CD4-positive, alpha-beta T cell treated with Interleukin-12 subunit alpha and Interleukin-12 subunit beta, for 1 hour (primary cell): ENCODE data around the gene SNW1.
"Not testable (repeated sequence)": the region's sequence is repeated elsewhere in the genome, so short reads cannot be mapped to it uniquely, and the experiment has no call there.

ENCODE experiments used
- DNase-seq: peaks from one replicate; pipeline ENCODE4 v3.0.0-alpha.2; 2020

Gene SNW1

DNA sequence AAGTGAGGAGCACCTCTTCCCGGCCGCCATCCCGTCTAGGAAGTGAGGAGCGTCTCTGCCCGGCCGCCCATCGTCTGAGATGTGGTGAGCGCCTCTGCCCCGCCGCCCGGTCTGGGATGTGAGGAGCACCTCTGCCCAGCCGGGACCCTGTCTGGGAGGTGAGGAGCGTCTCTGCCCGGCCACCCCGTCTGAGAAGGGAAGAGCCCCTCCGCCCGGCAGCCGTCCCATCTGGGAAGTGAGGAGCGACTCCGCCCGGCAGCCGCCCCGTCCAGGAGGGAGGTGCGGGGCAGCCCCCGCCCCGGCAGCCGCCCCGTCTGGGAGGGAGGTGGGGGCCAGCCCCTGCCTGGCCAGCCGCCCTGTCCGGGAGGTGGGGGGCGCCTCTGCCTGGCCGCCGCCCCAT, 13.5 kb downstream of the SNW1 start:
- DNase-seq = not testable (repeated sequence)

DNA sequence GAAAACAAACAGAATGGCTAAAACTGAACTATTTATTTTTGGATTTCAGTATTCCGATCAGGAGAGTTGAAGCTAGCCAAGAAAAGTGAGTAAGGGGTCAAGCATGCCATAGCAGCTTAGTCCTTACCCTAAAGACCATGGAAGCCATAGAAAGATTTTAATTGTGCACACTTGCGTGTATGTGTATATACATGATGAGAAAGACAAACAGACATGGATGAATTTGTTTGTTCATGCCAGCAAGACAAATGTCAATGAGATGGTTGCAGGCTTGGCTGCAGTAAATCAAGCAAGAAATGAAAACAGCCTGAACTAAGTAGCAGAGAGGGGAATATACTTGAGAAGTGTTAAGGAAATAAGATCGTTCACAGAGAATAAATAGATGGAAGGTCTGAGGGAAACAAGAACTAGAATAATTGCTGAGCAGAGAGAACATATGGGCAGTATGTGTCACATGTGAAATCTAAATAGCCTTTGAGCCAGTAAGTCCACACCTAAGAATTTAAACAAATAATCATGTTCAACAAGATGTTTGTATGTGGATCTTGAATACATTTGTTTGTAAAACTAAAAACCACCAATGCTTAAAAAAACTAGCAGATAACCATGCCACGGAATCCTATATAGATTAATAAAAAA, 14.8 kb downstream of the SNW1 start:
- no peak for DNase-seq

DNA sequence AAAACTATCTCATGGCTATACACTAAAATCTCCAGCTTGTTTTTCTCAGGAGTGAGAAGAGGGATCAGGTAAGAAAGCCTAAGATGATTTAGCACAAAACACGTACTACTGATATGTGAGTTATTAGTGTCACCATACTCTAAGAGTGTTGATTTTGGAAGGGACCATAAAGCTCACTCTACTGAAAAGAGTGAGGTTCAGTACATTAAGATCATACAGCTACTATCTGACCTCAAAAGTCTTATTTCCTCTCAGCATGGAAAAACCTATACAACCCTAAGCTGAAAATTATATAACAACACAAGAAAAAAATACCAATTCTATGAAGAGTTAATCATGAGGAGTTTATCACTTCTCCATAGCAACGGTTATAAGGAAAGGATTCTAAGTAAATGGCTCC, 19.5 kb downstream of the SNW1 start:
- no peak for DNase-seq

DNA sequence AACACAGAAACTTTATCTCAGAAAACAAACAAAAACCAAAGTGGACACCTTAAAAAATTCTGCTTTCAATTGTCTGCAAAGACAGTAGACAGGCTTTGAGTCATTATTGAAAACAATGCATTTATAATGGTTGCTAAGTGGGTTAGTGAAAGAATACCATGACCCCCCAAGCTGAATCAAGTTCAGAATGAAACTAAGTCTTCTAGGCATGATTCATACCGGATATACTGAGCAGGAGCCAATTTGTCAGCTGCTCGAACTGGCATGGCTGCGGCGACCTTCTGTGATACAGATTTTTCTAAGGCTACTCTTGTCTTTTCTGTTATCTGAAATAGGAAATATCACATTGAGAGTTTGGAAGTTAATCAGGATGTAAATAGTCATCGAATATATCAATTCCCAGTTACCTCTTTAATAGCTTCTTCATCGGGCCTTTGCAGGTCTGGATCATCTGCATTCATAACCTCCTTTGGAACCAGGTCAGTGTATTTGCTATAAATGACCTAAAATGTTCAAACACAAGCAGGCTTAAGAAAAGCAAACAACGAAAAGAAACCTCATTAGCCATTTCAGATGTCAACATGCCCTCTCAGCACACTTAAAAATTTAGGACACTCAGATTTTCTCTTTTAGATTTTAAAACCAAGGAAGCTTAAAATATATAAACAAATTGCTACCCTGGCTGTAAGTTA, 22.3 kb downstream of the SNW1 start:
- DNase-seq = peak; percentile 14

DNA sequence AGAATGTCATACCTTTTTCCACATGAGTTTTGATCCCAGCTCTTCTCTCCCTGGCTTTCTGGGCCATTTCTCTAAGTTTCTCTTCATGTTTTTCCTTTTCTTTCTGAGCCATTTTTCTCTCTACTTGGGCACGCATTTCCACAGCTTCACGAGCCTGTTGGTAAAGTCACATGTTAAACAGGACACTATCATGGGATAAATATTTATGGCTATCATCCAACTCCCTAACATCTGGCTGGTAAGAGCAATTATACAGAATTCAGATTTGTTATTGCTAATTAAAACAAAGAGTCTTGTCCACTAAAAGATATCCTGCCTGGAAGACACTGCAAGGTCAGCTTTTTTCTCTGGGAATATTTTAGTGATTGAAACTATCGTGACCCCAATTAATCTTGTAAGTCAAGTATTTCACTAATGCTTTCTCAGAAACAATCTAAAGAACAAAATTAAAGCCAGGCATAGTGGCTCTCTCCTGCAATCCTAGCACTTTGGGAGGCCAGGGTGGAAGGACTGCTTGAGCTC, 29.9 kb downstream of the SNW1 start:
- DNase-seq = no peak

DNA sequence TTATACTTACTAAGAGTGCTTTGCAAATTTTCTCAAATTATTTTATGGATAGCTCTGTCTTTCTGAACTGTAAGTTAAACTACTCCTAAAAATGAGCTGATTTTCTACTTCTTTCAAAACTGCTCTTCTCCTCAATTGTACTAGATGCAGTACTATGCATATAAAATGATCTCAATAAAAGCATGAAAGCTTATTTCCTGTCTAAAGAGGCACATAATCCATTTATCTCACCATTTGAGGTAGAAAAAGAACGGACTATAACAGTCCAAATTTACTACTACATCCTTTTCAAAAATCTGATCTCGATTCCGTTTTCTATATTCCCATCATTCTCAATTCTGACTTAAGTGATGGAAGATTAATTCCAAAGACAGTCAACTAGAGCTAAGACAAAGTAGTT, 38.7 kb downstream of the SNW1 start:
- DNase-seq = no peak

DNA sequence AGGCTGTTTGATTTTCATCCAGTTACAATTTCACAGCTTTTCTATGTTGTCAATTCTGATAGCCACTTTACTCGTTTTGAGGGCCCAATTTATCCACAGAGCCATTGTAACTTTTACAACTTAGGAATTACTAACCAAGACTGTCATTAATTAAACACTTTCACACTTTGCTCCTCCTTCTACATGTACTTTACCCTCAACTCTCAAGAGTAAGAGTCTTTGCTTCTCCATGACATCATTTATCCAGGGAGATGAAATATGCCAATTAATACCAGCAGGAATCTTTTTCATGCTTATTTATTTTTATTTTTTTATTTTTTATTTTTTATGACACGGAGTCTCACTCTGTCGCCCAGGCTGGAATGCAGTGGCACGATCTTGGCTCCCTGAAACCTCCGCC, 39.5 kb downstream of the SNW1 start:
- no peak for DNase-seq

DNA sequence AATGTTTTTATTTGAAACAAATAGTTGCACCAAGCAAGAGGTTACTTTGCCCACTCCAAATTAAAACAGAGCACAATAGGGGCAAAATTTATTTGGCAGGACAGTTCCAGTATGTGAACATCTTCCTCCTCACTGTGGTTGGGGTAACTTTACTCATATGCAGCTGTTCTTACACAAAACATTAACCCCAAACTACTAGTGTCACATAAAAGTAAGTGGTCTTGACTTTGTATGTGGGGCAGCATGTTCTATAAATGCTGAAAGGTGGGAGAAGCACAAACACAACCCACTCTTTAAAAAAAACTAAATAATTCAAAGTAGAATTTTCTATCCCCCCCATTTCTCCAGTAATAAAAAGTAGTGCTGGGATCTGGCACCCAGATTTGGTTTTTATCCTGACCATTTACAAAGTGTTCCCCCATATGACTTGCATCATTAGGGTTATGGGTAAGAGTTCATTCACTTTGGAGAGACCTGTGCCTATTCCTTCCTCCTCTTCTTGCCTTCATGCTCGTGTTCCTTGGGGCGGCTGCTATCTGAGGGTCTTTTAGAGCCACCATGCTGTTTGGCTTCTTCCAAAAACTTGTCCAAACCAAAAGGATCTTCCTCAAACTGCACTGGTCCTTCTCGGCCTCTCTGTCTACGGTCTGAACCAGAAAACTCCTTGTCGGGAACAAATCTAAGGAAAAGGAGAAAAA, 43.2 kb downstream of the SNW1 start:
- no peak for DNase-seq

DNA sequence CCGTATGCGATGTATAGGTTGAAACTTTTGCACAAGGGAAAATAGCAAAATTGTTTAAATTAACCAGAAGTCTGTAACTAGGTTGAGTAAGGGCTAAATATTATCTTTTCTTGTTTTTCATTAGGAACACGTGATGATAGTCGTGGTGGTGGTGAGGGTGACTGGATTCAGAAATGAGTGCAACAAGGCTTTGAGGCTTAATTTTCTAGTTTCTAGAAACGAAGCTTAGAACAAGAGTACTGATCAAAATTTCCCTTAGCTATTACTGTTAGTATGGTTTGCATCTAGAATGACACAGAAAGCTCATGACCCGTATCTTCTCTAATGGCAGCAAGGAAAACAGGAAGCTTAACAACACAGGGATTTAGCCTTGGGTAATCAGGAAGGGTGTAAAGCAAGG, 46.0 kb downstream of the SNW1 start:
- DNase-seq = no peak

DNA sequence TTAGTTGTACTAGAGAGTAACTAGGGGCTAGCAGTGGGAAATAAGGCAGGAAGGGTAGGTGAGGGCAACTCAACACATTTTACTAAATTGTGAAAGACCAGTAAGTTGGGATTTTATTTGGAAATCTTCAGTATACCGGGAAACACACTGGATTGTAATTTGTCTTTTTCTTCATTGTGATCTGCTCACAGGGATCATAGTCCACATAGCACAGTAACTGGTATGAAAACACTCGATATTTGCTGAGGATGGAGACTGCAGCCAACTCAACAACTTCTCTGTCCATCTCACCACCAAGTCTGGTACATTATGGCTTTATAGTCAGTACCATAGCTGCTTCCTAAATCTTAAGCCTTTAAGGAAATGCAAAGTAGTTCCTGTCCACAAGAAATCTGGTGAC, 50.6 kb downstream of the SNW1 start:
- DNase-seq = no peak

DNA sequence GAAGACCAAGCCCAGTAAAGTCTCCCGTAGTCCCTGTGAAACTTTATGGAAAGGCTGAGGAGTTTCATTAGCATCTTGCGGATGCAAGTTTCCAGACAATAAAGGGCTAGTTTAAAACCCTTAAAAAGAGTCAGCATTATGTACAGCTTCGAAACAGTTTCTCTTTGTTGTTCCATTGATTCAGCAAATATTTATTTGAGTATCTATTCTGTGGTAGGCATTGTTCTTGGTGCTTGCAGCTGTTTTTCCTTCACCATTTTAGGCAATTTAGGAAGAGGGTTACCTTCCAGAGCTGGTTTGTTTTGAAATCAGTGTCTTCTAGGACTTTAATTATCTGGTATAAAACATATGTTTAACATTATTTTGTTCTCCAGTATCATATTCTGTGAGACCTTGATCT, 51.5 kb downstream of the SNW1 start:
- DNase-seq = no peak

DNA sequence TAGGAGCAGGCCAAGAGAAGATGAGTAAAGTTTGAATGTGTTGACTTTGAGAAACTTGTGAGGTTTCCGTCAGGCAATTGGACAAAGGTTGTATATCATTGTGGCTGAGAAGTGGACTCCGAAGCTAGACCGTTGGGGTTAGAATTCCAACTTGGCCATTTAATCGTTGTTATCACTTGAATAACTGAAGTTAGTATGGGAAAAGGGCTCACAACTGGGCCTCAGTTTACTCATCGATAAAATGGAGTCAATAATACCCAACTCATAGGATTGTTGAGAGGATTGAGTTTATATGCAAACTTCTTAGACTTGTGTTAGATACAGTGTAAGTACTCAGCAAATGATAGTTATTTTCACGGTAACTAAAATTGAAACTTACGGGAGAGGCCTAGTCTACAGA, 52.2 kb downstream of the SNW1 start:
- DNase-seq = no peak

DNA sequence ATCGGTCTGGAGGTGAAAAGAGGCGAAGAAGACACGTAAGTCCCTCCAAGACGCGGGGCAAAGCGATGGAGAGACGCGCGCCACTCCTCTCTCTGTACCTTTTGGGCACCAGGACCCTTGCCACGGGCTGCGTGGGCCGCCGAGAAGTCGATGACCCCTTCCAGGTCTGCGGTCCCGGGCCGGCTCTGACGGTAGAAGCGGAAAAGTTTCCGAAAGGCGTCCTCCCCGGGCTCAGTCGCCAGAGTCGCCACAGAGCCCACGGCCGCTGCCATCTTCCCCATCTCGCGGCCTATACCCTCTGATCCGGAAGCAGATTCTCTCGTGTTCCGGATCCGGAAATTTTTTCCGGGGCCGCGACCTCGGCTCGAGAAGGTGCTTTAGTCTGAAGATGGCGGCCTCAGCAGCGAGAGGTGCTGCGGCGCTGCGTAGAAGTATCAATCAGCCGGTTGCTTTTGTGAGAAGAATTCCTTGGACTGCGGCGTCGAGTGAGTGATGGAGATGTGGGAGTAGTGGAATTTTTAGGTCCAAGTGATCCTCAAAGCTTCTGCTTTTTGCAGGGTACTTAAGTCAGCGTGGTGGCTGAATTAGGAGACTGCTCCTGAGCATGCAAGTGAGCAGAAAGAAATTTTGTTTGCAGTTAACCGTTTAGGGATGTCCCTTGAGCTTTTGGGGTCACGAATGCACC, 53.1 kb downstream of the SNW1 start, which contains the start of the genes ALKBH1 and SLIRP:
TSS of gene ALKBH1 (minus strand) at position 300 of the 685 bp plus-strand sequence. CDS start at position 281, 19 bp downstream.
TSS of gene SLIRP (plus strand) at position 380 of the 685 bp plus-strand sequence. CDS start at position 389, 9 bp downstream.
- peak; percentile 90 for DNase-seq

DNA sequence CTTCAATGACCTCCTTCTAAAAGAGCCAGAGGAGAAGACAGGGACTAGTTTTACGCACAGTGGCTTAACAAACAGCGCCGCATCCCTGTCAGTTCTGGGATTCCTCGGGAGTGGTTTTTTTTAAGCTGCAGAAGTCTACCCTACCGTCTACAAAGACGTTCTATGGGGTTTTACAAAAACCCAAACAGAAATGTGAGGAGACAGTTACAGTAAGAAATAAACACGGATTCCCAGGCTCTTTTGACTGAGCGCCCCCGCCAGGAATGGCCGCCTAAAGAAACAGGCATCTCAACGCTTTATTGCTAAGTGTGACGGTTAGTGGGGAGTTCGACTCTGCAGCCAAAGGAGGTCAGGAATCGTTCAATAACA, 53.6 kb downstream of the SNW1 start:
- peak; percentile 27 for DNase-seq

DNA sequence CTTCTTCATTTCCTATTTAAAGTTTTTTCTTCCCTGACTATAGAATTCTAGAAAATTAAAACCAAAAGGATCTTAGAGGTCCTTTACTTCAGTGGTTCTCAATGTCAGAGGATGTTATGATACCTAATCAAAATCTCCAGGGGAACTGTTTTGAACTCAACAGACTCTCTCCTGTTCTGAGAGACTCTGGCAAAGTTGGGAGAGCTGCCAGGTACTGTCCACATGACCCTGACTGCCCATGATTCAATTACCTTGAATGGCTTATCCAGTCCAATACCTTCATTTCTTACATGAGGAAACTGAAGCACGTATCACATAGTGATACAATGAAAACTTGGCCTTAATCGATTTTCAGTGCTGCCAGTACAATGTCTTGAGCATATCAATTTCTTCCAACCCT, 69.7 kb downstream of the SNW1 start:
- no peak for DNase-seq

DNA sequence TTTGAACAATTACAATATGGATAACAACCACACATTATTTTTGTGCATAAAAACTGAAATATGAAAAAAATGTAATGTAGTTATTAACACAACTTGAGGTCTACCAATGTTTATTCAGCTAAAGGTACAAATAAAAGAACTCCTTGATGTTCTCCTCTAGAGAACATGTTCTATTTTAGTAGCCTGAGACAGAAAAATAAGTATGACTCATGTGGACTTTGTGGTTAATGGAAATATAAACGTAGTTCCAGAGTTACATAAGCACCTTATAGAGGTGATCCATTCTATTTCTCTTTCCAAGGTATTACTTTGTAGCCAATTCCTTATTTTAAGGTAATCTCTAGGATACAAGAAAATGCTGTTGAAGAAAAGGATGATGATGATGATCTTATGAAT, 78.8 kb downstream of the SNW1 start:
- no peak for DNase-seq

DNA sequence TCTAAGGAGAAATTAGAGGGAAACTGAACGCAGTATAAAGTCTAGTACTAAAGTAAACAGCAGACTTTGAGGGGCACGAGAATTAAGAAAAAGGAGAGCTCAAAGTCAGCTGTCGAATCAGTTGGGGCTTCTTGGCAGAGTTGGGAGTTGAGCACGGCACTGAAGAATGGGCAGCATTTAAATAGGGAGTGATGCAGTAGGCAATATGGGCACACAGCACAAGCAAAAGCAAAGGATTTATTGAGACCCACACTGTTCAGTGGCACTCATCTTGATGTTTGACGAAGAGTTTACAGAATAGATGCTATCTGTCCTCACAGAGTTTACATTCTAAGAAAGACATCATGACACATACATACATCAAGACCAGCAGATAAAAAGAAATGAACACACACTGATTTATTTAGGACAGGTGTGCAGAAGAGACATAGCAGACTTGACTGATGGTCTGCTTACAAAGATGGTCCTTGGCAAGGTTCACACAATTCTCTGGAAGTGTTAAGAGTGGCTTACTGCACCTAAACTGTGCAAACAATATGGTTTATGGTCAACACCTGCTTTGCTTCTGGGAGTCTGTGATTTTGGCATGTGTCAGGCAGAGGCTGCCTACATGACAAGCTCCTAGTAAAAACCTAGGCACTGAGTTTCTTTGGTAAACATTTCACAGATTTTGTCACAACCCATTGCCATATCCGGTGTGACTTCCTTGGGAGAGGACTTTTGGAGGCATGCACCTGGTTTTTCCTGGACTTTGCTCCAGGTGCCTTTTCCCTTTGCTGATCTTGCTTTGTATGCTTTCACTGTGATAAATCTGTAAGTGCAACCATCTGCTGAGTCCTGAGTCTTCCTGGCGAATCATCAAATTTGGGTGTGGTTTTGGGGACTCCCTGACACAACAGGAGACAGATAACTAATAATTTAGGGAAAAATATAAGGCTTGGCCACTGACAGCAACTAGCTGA, 79.5 kb downstream of the SNW1 start:
- DNase-seq = no peak

DNA sequence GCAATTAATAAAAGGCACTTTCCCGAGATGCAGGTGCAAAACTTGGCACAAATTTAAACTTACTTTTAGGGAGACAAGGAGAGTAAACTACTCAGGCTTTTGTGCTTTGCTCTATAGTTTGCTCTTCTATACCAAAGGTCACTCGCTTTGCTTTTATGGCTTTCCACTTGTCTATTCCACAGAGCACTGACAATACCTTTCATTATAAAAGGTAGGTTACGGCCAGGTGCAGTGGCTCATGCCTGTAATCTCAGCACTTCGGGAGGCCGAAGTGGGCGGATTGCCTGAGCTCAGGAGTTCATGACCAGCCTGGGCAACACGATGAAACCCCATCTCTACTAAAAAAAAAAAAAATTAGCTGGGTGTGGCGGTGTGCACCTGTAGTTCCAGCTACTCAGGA, 86.0 kb downstream of the SNW1 start:
- no peak for DNase-seq

DNA sequence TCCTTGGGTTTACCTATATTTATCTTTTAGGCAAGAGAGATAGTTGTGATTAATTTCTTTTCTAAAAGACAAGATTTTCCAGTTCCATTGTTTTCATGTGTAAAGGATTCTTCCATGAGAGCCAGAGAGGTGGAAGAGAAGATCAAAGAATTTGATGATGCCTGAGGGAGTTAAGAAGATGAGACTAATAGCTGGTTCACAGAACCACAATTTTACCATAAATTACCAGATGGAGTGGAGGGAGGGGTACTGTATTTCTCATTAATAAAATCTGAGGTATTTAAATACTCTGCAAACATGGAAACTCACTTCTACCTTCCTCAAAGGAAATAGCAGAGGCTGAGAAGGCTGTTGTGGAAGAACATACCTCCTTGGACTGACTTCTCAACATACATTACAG, 87.8 kb downstream of the SNW1 start:
- no peak for DNase-seq
